ENCODE measurements around the gene CNOT6L.
"Not testable (repeated sequence)": the region's sequence is repeated elsewhere in the genome, so short reads cannot be mapped to it uniquely, and the experiment has no call there.

The CNOT6L gene

GRCh38 chr4:77782102-77782835, 36.9 kb downstream of the CNOT6L start:
- no peak for DNase-seq (ENCODE audit: low read depth)

- not testable (repeated sequence) for DNase-seq (ENCODE audit: low read depth)
These were observed 38.4 kb downstream of the CNOT6L start for GRCh38 chr4:77780762-77781161.

GRCh38 chr4:77777135-77777807, 41.9 kb downstream of the CNOT6L start:
- no peak for DNase-seq (ENCODE audit: low read depth)

GRCh38 chr4:77776182-77777134, 42.7 kb downstream of the CNOT6L start:
- DNase-seq (ENCODE audit: low read depth): no peak

GRCh38 chr4:77773101-77773500, 46.1 kb downstream of the CNOT6L start:
- DNase-seq (ENCODE audit: low read depth): no peak

GRCh38 chr4:77771566-77771965, 47.6 kb downstream of the CNOT6L start:
- no peak for DNase-seq (ENCODE audit: low read depth)

GRCh38 chr4:77765720-77766119, 53.4 kb downstream of the CNOT6L start:
- no peak for DNase-seq (ENCODE audit: low read depth)

GRCh38 chr4:77762531-77762930, 56.6 kb downstream of the CNOT6L start:
- DNase-seq (ENCODE audit: low read depth): no peak

- DNase-seq (ENCODE audit: low read depth): no peak
These were observed 57.6 kb downstream of the CNOT6L start for GRCh38 chr4:77761595-77761994.

- no peak for DNase-seq (ENCODE audit: low read depth)
These were observed 60.4 kb downstream of the CNOT6L start for GRCh38 chr4:77758804-77759203.

GRCh38 chr4:77751764-77752163, 67.4 kb downstream of the CNOT6L start:
- DNase-seq (ENCODE audit: low read depth): no peak

- no peak for DNase-seq (ENCODE audit: low read depth)
These were observed 73.4 kb downstream of the CNOT6L start for GRCh38 chr4:77745792-77746191.

- no peak for DNase-seq (ENCODE audit: low read depth)
These were observed 77.1 kb downstream of the CNOT6L start for GRCh38 chr4:77742054-77742453.

- DNase-seq (ENCODE audit: low read depth): no peak
These were observed 78.7 kb downstream of the CNOT6L start for GRCh38 chr4:77740480-77740879.

GRCh38 chr4:77734928-77735327, 84.2 kb downstream of the CNOT6L start:
- DNase-seq (ENCODE audit: low read depth): no peak

GRCh38 chr4:77731656-77732055, 87.5 kb downstream of the CNOT6L start:
- DNase-seq (ENCODE audit: low read depth): no peak

- no peak for DNase-seq (ENCODE audit: low read depth)
These were observed 90.7 kb downstream of the CNOT6L start for GRCh38 chr4:77728420-77728819.

GRCh38 chr4:77721073-77721472, 98.1 kb downstream of the CNOT6L start:
- no peak for DNase-seq (ENCODE audit: low read depth)

GRCh38 chr4:77718500-77718899, 100.7 kb downstream of the CNOT6L start:
- DNase-seq (ENCODE audit: low read depth): not testable (repeated sequence)

GRCh38 chr4:77715414-77716290, 103.5 kb downstream of the CNOT6L start:
- no peak for DNase-seq (ENCODE audit: low read depth)

GRCh38 chr4:77714514-77714913, 104.7 kb downstream of the CNOT6L start:
- no peak for DNase-seq (ENCODE audit: low read depth)

- DNase-seq (ENCODE audit: low read depth): no peak
These were observed 105.3 kb downstream of the CNOT6L start for GRCh38 chr4:77713884-77714283.
